HG02840 (cell line): Measurements from ENCODE around the gene CST9.
"Not testable (repeated sequence)": the region's sequence is repeated elsewhere in the genome, so short reads cannot be mapped to it uniquely, and the experiment has no call there.

ENCODE experiments used
- ATAC-seq: cut with Tn5 transposase; IDR thresholded peaks from one replicate; pipeline ENCODE4 v1.9.1; 2021; ENCODE audit warnings: mild to moderate bottlenecking, moderate library complexity, moderate number of reproducible peaks; ENCODE audit not compliant: unreplicated experiment, low FRiP score

CST9 gene

GRCh38 chr20:23588434-23589403 is 17.0 kb downstream of the CST9 start:
- no peak for ATAC-seq

- ATAC-seq = no peak
Observed at GRCh38 chr20:23587631-23588030, 18.1 kb downstream of the CST9 start.

GRCh38 chr20:23586735-23587525 is 18.8 kb downstream of the CST9 start:
- no peak for ATAC-seq

GRCh38 chr20:23585808-23586734 is 19.6 kb downstream of the CST9 start:
- no peak for ATAC-seq

- no peak for ATAC-seq
Observed at GRCh38 chr20:23585449-23585807, 20.3 kb downstream of the CST9 start.

GRCh38 chr20:23584434-23585199 is 21.1 kb downstream of the CST9 start:
- no peak for ATAC-seq

- ATAC-seq = no peak
Observed at GRCh38 chr20:23583526-23583925, 22.2 kb downstream of the CST9 start.

GRCh38 chr20:23582293-23582692 is 23.4 kb downstream of the CST9 start:
- no peak for ATAC-seq

- ATAC-seq = not testable (repeated sequence)
Observed at GRCh38 chr20:23581833-23582232, 23.9 kb downstream of the CST9 start.

- ATAC-seq = no peak
Observed at GRCh38 chr20:23574977-23575376, 30.7 kb downstream of the CST9 start.

- no peak for ATAC-seq
Observed at GRCh38 chr20:23570178-23570760, 35.4 kb downstream of the CST9 start.

- ATAC-seq = no peak
Observed at GRCh38 chr20:23569570-23569969, 36.1 kb downstream of the CST9 start.

GRCh38 chr20:23568971-23569330 is 36.8 kb downstream of the CST9 start:
- no peak for ATAC-seq

- ATAC-seq = no peak
Observed at GRCh38 chr20:23568320-23568970, 37.3 kb downstream of the CST9 start, which contains the start of gene CST9L. CST9L (minus strand) TSS chr20:23568484; CDS start chr20:23568450, 34 bp downstream.

GRCh38 chr20:23566199-23566932 is 39.4 kb downstream of the CST9 start:
- no peak for ATAC-seq

- no peak for ATAC-seq
Observed at GRCh38 chr20:23565503-23566045, 40.1 kb downstream of the CST9 start.

- no peak for ATAC-seq
Observed at GRCh38 chr20:23564927-23565326, 40.8 kb downstream of the CST9 start.
